Right lobe of liver (tissue), 4 donors: ENCODE measurements around the gene ATRNL1.

Source experiments
- POLR2A ChIP-seq: fragments of 450-650 bp; IDR thresholded peaks from one replicate; pipeline ENCODE4 v1.6.1; 2017; ENCODE audit warnings: antibody characterized with exemption, mild to moderate bottlenecking
- TF ChIP-seq, protein P1 (sequence below), 4 donors: fragments of 200-600 bp in 3 of 4; fragments of 450-650 bp in 1 of 4; IDR thresholded peaks; one replicate each; pipeline versions ENCODE4 v1.5.1 to v1.8.0; 2016 to 2022; ENCODE audit warnings: antibody characterized with exemption in 4 of 4, mild to moderate bottlenecking in 2 of 4
- donor health status: DM: no; HTN: no; CAD: no.
- donor health status: DM: no; HTN: no; CAD: no.
- donor health status: DM: no; HTN: yes; CAD: no.

GRCh38 chr10:115998301-115998700 is 905.1 kb downstream of the ATRNL1 start:
- TF ChIP-seq, protein P1, sequence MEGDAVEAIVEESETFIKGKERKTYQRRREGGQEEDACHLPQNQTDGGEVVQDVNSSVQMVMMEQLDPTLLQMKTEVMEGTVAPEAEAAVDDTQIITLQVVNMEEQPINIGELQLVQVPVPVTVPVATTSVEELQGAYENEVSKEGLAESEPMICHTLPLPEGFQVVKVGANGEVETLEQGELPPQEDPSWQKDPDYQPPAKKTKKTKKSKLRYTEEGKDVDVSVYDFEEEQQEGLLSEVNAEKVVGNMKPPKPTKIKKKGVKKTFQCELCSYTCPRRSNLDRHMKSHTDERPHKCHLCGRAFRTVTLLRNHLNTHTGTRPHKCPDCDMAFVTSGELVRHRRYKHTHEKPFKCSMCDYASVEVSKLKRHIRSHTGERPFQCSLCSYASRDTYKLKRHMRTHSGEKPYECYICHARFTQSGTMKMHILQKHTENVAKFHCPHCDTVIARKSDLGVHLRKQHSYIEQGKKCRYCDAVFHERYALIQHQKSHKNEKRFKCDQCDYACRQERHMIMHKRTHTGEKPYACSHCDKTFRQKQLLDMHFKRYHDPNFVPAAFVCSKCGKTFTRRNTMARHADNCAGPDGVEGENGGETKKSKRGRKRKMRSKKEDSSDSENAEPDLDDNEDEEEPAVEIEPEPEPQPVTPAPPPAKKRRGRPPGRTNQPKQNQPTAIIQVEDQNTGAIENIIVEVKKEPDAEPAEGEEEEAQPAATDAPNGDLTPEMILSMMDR (IDR thresholded peaks at IDR 0.05), result no peak
- TF ChIP-seq POLR2A, result no peak
